ENCODE measurements around the gene CATSPERD.
"Not testable (repeated sequence)": the region's sequence is repeated elsewhere in the genome, so short reads cannot be mapped to it uniquely, and the experiment has no call there.

CATSPERD gene

GRCh38 chr19:5743630-5744029 lies 23.2 kb downstream of the CATSPERD start:
- DNase-seq (ENCODE audit: low spot score) = no peak
- TF ChIP-seq CTCF (IDR thresholded peaks at IDR 0.05; ENCODE audit: borderline replicate concordance, control extremely low read depth, extremely low read depth, insufficient read depth, missing control alignments) = no peak
- in situ Hi-C loops (cut with MboI; ENCODE audit: low sequenced_read_pairs, unreplicated experiment) = no loop called here

DNA sequence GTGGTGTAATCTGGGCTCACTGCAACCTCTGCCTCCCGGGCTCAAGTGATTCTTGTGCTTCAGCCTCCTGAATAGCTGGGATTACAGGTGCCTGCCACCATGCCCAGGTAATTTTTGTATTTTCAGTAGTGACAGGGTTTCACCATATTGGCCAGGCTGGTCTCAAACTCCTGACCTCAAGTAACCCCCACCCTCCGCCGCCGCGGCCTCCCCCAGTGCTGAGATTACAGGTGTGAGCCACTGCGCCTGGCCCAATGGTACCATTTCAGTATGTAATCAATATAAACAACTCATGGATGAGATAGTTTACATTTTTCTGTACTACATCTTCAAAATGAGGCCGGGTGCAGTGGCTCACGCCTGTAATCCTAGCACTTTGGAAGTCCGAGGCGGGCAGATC lies 24.6 kb downstream of the CATSPERD start:
- DNase-seq (ENCODE audit: low spot score); in situ Hi-C loops (cut with MboI; ENCODE audit: low sequenced_read_pairs, unreplicated experiment): not testable (repeated sequence)

DNA sequence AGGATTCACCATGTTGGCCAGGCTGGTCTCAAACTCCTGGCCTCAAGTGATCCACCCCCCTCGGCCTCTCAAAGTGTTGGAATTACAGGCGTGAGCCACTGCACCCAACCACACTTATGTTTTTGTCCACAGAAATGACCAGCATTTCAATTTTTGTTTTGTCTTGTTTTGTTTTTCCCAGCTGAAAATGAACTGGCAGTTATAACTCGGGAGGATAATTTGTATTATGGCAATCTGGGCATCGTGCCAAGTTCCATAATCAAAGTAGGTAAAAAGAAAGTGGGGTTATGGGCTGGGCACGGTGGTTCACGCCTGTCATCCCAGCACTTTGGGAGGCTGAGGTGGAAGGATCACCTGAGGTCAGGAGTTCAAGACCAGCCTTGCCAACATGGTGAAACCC lies 28.5 kb downstream of the CATSPERD start:
- DNase-seq (ENCODE audit: low spot score); in situ Hi-C loops (cut with MboI; ENCODE audit: low sequenced_read_pairs, unreplicated experiment): not testable (repeated sequence)

DNA sequence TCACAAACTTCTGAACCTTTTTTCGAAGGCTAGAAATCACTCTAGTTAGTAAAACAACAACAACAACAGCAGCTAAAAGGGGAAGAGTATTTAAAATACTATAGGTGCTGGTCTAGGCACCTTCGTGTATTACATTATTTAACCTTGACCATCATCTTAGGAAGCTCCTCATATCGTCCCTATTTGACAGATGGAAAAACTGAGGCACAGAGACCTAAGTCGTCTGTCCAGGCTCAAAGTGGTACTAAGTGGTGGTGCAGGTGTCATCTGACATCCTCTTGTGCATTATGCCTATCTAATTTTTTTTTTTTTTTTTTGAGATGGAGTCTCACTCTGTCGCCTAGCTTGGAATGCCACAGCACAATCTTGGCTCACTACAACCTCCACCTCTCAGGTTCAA lies 29.1 kb downstream of the CATSPERD start:
- no peak for DNase-seq (ENCODE audit: low spot score)
- TF ChIP-seq CTCF (IDR thresholded peaks at IDR 0.05; ENCODE audit: borderline replicate concordance, control extremely low read depth, extremely low read depth, insufficient read depth, missing control alignments) = no peak
- in situ Hi-C loops (cut with MboI; ENCODE audit: low sequenced_read_pairs, unreplicated experiment) = no loop called here

- TF ChIP-seq CTCF (IDR thresholded peaks at IDR 0.05; ENCODE audit: borderline replicate concordance, control extremely low read depth, extremely low read depth, insufficient read depth, missing control alignments) = no peak
- no peak for DNase-seq (ENCODE audit: low spot score)
- in situ Hi-C loops (cut with MboI; ENCODE audit: low sequenced_read_pairs, unreplicated experiment) = no loop called here
Measured at GRCh38 chr19:5751709-5752108, 31.3 kb downstream of the CATSPERD start.

- DNase-seq (ENCODE audit: low spot score) = no peak
- no peak for TF ChIP-seq CTCF (IDR thresholded peaks at IDR 0.05; ENCODE audit: borderline replicate concordance, control extremely low read depth, extremely low read depth, insufficient read depth, missing control alignments)
- in situ Hi-C loops (cut with MboI; ENCODE audit: low sequenced_read_pairs, unreplicated experiment) = no loop called here
Measured at GRCh38 chr19:5753743-5754142, 33.3 kb downstream of the CATSPERD start.

DNA sequence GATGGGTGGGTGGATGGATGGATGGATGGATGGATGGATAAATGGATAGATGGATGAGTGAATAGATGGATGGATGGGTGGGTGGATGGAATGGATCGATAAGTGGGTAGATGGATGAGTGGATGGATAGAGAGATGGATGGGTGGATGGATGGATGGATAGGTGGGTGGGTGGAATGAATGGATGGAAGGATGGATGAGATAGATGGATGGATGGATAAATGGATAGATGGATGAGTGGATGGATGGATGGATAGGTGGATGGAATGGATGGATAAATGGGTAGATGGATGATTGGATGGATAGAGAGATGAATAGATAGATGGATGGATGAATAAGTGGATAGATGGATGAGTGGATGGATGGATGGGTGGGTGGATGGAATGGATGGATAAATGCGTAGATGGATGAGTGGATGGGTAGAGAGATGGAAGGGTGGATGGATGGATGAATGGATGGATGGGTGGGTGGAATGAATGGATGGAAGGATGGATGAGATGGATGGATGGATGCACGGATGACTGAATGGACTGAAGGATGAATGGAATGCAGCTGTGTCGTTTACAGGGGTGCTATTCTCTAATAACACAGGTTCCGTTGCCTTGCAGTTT lies 42.3 kb downstream of the CATSPERD start:
- in situ Hi-C loops (cut with MboI; ENCODE audit: low sequenced_read_pairs, unreplicated experiment) = no loop called here
- no peak for DNase-seq (ENCODE audit: low spot score)
- no peak for TF ChIP-seq CTCF (IDR thresholded peaks at IDR 0.05; ENCODE audit: borderline replicate concordance, control extremely low read depth, extremely low read depth, insufficient read depth, missing control alignments)

- no peak for TF ChIP-seq CTCF (IDR thresholded peaks at IDR 0.05; ENCODE audit: borderline replicate concordance, control extremely low read depth, extremely low read depth, insufficient read depth, missing control alignments)
- DNase-seq (ENCODE audit: low spot score) = no peak
- in situ Hi-C loops (cut with MboI; ENCODE audit: low sequenced_read_pairs, unreplicated experiment) = no loop called here
Measured at GRCh38 chr19:5765220-5765619, 44.8 kb downstream of the CATSPERD start.

Data from GM13976 (cell line).